Measurements from ENCODE around the gene RASGRP2. TPM values are rescaled to one million over a fixed set of nuclear protein-coding genes. Genes with fewer than 3 reads are reported as not detected.
A peak's percentile ranks its signal among the peaks of the same experiment; 100 is the strongest.

Gene RASGRP2
- total RNA-seq: 1 to 10 TPM in 2 of 4 donors, under 1 TPM in 2; 0.64 to 7.6 (median 3.9) TPM

- Histone ChIP-seq H3K4me3 (peak within 1 kb of the TSS; percentile 45), H3K4me1 (peaks cover 44% of the 10 kb centered on the region), H3K9me3 (no peaks in the 10 kb centered on the region), H3K36me3 (no peaks in the 10 kb centered on the region), H3K27me3 (peaks cover 43% of the 10 kb centered on the region), H3K27ac (peak within 1 kb of the TSS; percentile 70)
- TF ChIP-seq EP300 (IDR thresholded peaks at IDR 0.05) (no peak), CTCF (IDR thresholded peaks at IDR 0.05) (peak; percentile 50 to 61)
- WGBS: 2% methylated on average over 14 of the region's 57 CpGs
- peak; percentile 89 to 90 for DNase-seq (ENCODE audit: low spot score in 2 of 2)
Observed at GRCh38 chr11:64743591-64744543, at the start of gene RASGRP2. Gene RASGRP2 (minus strand): TSS chr11:64744142. CDS start chr11:64742866, 1,276 bp downstream.

GRCh38 chr11:64792482-64792881, 48.5 kb upstream of the RASGRP2 start:
- Histone ChIP-seq H3K9me3 (no peaks in the 10 kb centered on the region), H3K27ac (no peak overlapping the region), H3K4me3 (no peak overlapping the region), H3K36me3 (peaks cover 36% of the 10 kb centered on the region), H3K4me1 (peaks cover 3% of the 10 kb centered on the region), H3K27me3 (no peaks in the 10 kb centered on the region)
- no CpG with 5 or more reads among the region's 4 CpGs for WGBS
- DNase-seq (ENCODE audit: low spot score in 2 of 2): no peak
- TF ChIP-seq EP300 (IDR thresholded peaks at IDR 0.05) (no peak), POLR2AphosphoS5 (IDR thresholded peaks at IDR 0.05) (no peak), CTCF (IDR thresholded peaks at IDR 0.05) (no peak), POLR2A (IDR thresholded peaks at IDR 0.05) (no peak)

- H3K27me3 ChIP-seq: no peaks in the 10 kb centered on the region
- H3K4me1 ChIP-seq: peaks cover 3% of the 10 kb centered on the region
- H3K36me3 ChIP-seq: peaks cover 31% of the 10 kb centered on the region
- TF ChIP-seq EP300 (IDR thresholded peaks at IDR 0.05): no peak
- no peak for TF ChIP-seq POLR2A (IDR thresholded peaks at IDR 0.05)
- TF ChIP-seq CTCF (IDR thresholded peaks at IDR 0.05): no peak
- TF ChIP-seq POLR2AphosphoS5 (IDR thresholded peaks at IDR 0.05): no peak
- DNase-seq (ENCODE audit: low spot score in 2 of 2): no peak
- WGBS: 83% methylated on average over 7 of the region's 14 CpGs
- H3K4me3 ChIP-seq: no peak overlapping the region
- no peak overlapping the region for H3K27ac ChIP-seq
- no peaks in the 10 kb centered on the region for H3K9me3 ChIP-seq
Observed at GRCh38 chr11:64791781-64792291, 47.9 kb upstream of the RASGRP2 start.

- Histone ChIP-seq H3K27me3 (no peaks in the 10 kb centered on the region), H3K4me3 (no peak overlapping the region), H3K27ac (no peak overlapping the region), H3K4me1 (peaks cover 3% of the 10 kb centered on the region), H3K36me3 (peaks cover 23% of the 10 kb centered on the region), H3K9me3 (no peaks in the 10 kb centered on the region)
- DNase-seq (ENCODE audit: low spot score in 2 of 2): no peak
- 85% methylated on average over 20 of the region's 25 CpGs for WGBS
- TF ChIP-seq CTCF (IDR thresholded peaks at IDR 0.05): no peak
- no peak for TF ChIP-seq EP300 (IDR thresholded peaks at IDR 0.05)
- no peak for TF ChIP-seq POLR2AphosphoS5 (IDR thresholded peaks at IDR 0.05)
- no peak for TF ChIP-seq POLR2A (IDR thresholded peaks at IDR 0.05)
Observed at GRCh38 chr11:64790205-64791095, 46.5 kb upstream of the RASGRP2 start.
